Left lung (tissue), 10 donors: ENCODE data around the gene MRFAP1L1. TPM values are rescaled to one million over a fixed set of nuclear protein-coding genes. Genes with fewer than 3 reads are reported as not detected.

Experiments
- ATAC-seq: fragments of 200-7000 bp; cut with Tn5 transposase; one replicate; pipeline ENCODE4 v1.9.1; 2020; ENCODE audit warnings: moderate library complexity
- DNase-seq, 4 donors: peaks; one replicate each; pipeline ENCODE4 v3.0.0-alpha.2; 2013 to 2020
- H3K27ac ChIP-seq, 2 donors: fragments of 200-600 bp; sonication (generic) in 1 of 2; one replicate each; pipeline versions ENCODE4 v1.5.0 to v1.8.0; 2020 to 2021
- H3K27me3 ChIP-seq, 2 donors: fragments of 200-600 bp; sonication (generic) in 1 of 2; one replicate each; pipeline versions ENCODE4 v1.5.0 to v1.8.0; 2020 to 2021
- H3K36me3 ChIP-seq, 2 donors: fragments of 200-600 bp; sonication (generic) in 1 of 2; one replicate each; pipeline versions ENCODE4 v1.5.0 to v1.8.0; 2020 to 2021
- H3K4me1 ChIP-seq, 2 donors: fragments of 200-600 bp; one replicate each; pipeline ENCODE4 v1.8.0; 2021
- H3K4me3 ChIP-seq, 2 donors: fragments of 200-600 bp; sonication (generic) in 1 of 2; one replicate each; pipeline versions ENCODE4 v1.5.0 to v1.8.0; 2020 to 2021; ENCODE audit warnings: mild to moderate bottlenecking in 1 of 2
- H3K9me3 ChIP-seq, 2 donors: fragments of 200-600 bp; sonication (generic) in 1 of 2; one replicate each; pipeline versions ENCODE4 v1.5.0 to v1.8.0; 2020 to 2021
- CTCF ChIP-seq, 2 donors: fragments of 200-600 bp; sonication (generic) in 1 of 2; IDR thresholded peaks; one replicate each; pipeline versions ENCODE4 v1.5.0 to v1.8.0; 2021; ENCODE audit warnings: antibody characterized with exemption in 2 of 2
- intact Hi-C, 2 donors: fragments of 100-400 bp; cut with DNase I; formaldehyde crosslinking; loops; one replicate each; pipeline versions ENCODE4 v1.11.2 to v1.14.2; 2022
- polyA plus RNA-seq, 6 donors: library from polyadenylated mRNA; unstranded; fragments of 120-200 nt; gene quantifications; one replicate each; pipeline ENCODE4 v1.2.1, GENCODE V29; 2013; ENCODE audit not compliant: insufficient read length in 6 of 6
- total RNA-seq, 2 donors: library from RNA; stranded (reverse); fragmentation: NEBNext Ultra II Directional; extraction: Animal tissue kit (Norgen Biotek cat#: 25700); gene quantifications; one replicate each; pipeline ENCODE4 v1.2.1, GENCODE V29; 2021
- donor health status: DM: no; HTN: yes; CAD: no.
- donor health status: DM: no; HTN: no; CAD: no.

Gene MRFAP1L1
- total and polyA plus RNA-seq, 8 donors = 43.3 to 125 (median 107) TPM

DNA sequence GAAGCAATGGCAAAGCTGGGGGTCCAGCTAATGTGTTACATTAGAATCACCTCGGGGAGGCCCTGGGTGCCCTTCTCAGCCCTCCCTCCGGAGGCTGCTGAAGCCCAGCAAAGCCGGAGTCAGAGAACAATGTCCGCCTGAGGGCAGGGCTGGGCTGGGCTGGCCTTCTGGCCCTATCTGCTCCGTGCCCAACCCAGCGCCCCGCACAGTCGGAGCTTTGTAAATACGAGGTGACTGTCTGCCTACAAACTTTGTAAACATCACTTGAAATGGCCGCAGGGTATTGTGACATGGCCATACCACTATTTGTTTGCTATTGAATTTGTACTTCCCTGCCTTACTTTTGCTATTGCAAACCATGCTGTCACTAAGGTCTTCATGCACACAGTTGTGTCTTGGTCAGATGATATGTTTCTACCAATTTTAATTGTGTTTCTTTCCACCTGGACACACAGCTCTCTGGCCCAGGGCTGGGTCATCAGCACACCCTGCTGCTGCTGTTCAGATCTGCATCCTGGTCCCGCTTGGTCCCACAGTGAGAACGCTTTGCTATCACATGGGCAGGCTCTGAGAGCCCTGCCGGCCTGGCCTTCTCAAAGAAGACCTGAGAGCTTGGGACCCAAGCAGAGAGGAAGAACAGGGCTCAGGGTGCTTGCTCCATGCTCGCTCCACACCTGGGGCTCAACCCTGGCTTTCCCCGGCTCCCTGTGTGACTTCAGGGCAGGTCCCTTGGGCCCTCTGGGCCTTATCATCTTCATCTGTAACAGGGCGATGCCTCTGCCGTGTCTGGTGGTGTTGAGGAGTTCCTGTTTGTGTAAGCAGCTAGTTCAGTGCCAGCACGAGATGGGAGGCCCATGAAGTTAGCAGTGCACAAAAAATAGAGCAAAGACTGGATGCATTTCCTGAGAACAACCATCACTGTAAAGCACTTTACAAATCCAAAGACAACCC is 13.7 kb downstream of the MRFAP1L1 start:
- no peak for TF ChIP-seq CTCF (IDR thresholded peaks at IDR 0.05)
- no peaks in the 10 kb centered on the region for H3K9me3 ChIP-seq
- H3K4me3 ChIP-seq = peak overlapping the region in 1 of 2 donors; percentile 43
- H3K27me3 ChIP-seq = no peaks in the 10 kb centered on the region
- ATAC-seq (peak; percentile 60), DNase-seq (peak in 1 of 4 donors; percentile 87)
- intact Hi-C loops = no loop called here
- no peaks in the 10 kb centered on the region for H3K36me3 ChIP-seq
- peak overlapping the region; percentile 39 to 87 for H3K27ac ChIP-seq
- peaks cover 6 to 58% of the 10 kb centered on the region in 2 donors for H3K4me1 ChIP-seq

GRCh38 chr4:6694177-6694901 is 15.3 kb downstream of the MRFAP1L1 start:
- Histone ChIP-seq H3K27me3 (no peaks in the 10 kb centered on the region), H3K9me3 (no peaks in the 10 kb centered on the region), H3K4me3 (peak overlapping the region in 1 of 2 donors; percentile 43), H3K4me1 (peaks cover 7 to 74% of the 10 kb centered on the region in 2 donors), H3K36me3 (no peaks in the 10 kb centered on the region), H3K27ac (peak overlapping the region in 1 of 2 donors; percentile 87)
- intact Hi-C loops = no loop called here
- DNase-seq (peak in 1 of 4 donors; percentile 88), ATAC-seq (no peak)
- TF ChIP-seq CTCF (IDR thresholded peaks at IDR 0.05) = no peak

DNA sequence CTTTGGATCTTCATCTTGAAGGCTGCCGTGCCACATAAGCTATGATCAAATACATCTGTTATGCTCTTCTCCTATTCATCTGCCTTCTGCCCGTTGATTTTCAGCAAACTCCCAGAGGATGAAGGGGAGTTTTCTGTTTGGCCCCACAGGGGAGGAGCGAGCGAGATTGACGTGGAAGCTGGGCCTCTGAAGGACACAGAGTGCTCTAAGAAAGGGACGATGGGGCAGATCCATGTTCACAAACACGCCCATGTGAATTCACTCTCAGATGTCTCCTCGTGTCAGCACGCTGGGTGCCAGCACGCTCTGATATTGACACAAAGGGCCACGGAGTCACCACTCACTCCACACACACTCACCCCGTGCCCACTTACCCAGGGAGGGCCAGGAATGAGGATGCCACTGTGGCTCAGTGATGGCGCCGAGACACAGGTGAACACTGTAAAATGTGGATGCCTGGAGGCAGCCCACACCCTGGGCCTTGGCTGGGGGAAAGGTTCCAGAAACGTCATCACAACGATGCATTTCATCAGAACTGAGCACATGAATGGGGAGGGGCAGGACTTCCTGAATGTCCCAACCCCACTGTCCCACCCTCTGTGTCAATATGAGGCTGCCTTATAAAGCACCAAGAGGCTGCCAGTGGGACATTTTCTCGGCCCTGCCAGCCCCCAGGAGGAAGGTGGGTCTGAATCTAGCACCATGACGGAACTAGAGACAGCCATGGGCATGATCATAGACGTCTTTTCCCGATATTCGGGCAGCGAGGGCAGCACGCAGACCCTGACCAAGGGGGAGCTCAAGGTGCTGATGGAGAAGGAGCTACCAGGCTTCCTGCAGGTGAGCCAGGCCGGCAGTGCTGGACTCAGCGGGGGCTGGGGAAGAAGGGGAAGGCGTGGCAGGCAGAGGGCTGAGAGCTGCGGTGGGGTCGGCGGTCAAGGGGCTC is 16.2 kb downstream of the MRFAP1L1 start, which contains the start of gene S100P:
S100P (plus strand) TSS at position 648 of the 946 bp plus-strand sequence; CDS start at position 703, 55 bp downstream.
- intact Hi-C loops = no loop called here
- Histone ChIP-seq H3K36me3 (no peaks in the 10 kb centered on the region), H3K27me3 (no peaks in the 10 kb centered on the region), H3K4me3 (peak within 1 kb of the TSS in 1 of 2 donors; percentile 43), H3K27ac (peak within 1 kb of the TSS; percentile 3 to 87), H3K9me3 (no peaks in the 10 kb centered on the region), H3K4me1 (peaks cover 15 to 82% of the 10 kb centered on the region in 2 donors)
- no peak for DNase-seq
- no peak for TF ChIP-seq CTCF (IDR thresholded peaks at IDR 0.05)
- no peak for ATAC-seq

DNA sequence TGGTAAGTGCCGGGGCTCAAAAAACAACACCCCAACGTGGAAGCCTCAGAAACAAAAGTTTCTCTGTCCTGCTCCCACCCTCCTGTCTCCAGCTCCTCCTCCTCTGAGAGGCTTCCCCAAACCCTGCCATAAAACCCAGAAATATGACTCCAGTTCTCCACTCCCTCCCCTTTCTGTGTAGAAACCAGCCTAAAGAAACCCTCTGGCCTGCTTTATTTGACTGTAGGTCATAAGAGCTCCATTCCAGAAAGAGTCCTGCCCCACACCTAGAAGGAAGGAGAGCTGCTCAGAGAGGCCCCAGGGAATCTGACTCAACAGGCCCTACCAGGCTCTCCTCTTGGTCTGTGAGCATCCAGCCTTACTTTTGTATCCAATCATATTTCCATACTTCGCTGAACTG is 16.9 kb downstream of the MRFAP1L1 start:
- Histone ChIP-seq H3K9me3 (no peaks in the 10 kb centered on the region), H3K36me3 (no peaks in the 10 kb centered on the region), H3K27me3 (no peaks in the 10 kb centered on the region), H3K4me1 (peaks cover 15 to 82% of the 10 kb centered on the region in 2 donors), H3K27ac (peak overlapping the region in 1 of 2 donors; percentile 87), H3K4me3 (no peak overlapping the region)
- intact Hi-C loops = no loop called here
- peak in 1 of 4 donors; percentile 64 for DNase-seq
- peak; percentile 9 for ATAC-seq
- TF ChIP-seq CTCF (IDR thresholded peaks at IDR 0.05) = no peak
